K562 treated with DMSO at 1 percent for 12 hours (cell line): ENCODE results near the gene MRPL27. TPM values are rescaled to one million over a fixed set of nuclear protein-coding genes. Genes with fewer than 3 reads are reported as not detected.

Source experiments
- total RNA-seq: library from RNA; unstranded; fragments of 300-600 nt; gene quantifications from 2 replicates; pipeline ENCODE4 v1.2.3, GENCODE V29; 2022; ENCODE audit not compliant: insufficient read depth

Gene MRPL27
- 66.0 and 111 TPM in 2 replicates for total RNA-seq

DNA sequence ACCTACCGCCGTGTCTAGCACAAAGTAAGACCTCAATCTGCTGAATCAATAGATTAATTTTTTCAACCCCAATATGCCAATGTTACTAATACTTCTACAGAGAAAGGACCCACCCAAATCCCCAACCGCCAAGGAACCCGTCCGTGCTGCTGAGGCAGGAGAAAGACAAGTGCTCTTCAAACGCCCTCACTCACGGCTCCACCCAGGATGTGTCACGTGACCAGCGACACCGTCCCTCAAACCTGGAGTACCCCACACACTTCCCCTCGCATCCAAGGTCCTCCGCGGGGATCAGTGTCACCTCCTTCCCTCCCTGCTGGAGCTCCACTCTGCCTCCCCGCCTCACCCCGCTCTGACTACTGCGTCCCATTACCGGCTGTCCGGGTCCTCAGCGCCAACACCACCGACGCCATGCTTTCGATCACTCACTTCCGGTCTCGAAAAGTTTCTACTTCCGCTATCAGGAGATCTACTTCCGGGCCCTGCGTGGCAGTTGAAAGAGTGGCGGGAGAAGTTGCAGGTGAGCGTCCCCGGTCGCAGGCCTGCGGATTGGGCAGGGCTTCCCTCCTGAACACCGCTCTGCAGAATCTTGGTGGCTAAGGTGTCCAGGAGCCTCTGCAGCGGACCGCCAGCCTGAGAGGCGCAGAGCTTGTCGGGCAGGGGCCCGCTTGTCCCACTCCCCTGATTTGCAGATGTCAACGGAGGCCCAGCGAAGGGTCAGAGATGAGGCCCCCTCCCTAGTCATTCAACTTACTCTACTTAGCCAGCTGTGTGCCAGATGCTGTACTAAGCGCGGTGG is at the start of gene MRPL27, which contains the start of gene EME1:
MRPL27 (minus strand) TSS at position 427 of the 799 bp plus-strand sequence; CDS start at position 413, 14 bp downstream.
EME1 (plus strand) TSS at position 472 of the 799 bp plus-strand sequence. CDS start 1,980 bp downstream, outside the sequence.

DNA sequence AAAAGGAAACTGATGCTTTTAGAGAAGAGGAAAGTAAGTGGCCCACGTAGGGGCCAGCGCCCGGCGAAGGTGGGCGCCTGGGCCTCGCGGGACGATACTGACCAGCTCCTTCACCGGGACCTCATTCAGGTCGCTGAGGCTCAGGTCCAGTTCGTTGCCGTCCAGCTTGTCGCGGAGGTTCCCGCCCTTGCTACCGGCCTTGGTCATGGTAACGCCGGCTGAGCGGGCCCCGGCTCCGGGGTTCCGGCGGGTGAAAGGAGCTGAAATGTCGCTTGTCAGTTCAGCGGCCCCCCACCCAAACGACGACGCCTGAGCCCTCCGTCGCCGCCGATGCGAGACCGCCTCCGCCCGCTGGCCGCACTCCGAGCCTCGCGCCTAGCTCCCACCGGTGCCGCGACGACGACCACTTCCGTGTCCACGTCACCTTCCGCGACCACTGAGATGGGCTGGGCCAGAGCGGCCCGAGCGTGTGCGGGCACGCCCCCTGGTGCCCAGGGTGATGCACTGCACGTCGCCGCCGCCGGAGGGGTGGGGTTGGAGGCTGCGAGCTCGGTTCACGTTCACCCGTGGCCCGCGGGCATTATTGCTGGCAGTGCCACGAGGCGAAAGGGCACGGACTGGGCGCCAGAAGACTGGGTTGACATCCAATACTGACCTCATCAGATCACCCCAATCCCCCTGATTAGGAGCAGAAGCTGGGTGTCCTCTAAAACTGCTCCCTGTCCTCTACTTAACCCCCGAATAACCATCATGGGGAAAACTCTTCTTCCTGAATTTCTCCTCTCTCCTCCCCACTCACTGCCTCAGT is 24.3 kb upstream of the MRPL27 start, which contains the start of gene LRRC59:
LRRC59 (minus strand) TSS at position 413 of the 808 bp plus-strand sequence; CDS start at position 207, 206 bp downstream.

DNA sequence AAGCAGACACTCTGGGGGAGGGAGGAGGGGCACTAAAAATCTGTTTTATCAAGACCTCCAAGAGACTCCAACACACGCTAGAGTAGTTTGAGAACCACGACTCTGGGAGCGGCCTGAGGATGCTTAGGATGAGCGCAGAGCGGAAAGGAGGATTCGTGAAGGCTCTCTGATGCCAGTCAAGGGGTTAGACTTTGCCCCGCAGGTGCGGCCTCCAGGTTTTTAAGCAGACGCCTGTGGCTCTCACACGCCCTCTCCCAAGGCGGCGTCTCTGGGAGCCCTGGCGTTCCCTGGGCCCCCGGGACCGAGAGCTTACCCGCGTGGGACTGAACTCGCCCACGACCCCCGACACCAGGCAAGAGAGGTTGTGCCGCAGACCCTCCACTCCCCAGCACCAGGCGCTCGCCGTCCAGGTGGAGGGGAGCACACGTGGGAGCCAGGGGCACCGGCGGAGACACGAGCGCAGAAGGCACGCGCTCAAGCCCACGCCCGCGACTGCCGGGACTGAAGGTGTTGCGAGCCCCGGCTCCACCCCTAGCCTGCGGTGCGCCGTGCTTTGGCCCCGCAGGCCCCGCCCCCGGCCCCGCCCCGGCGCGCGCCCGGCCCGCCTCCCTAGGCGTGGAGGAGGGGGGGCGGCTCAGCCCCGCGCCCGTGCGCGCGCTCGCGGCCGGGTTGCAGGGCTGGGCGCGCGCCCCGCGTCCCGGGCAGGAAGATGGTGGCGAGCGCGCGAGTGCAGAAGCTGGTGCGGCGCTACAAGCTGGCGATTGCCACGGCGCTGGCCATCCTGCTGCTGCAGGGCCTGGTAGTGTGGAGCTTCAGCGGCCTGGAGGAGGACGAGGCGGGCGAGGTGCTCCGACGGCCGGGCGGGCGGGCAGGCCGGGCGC is 27.3 kb downstream of the MRPL27 start, which contains the start of gene XYLT2:
XYLT2 (plus strand) TSS at position 695 of the 881 bp plus-strand sequence; CDS start at position 710, 15 bp downstream.

Other genes with a start within 250 kb of the MRPL27 start
- gene SAMD14, start 243.0 kb downstream of the MRPL27 start, total RNA-seq, result not detected in 2 replicates
- gene PPP1R9B, start 222.5 kb downstream of the MRPL27 start, total RNA-seq, result 19.1 and 31.3 TPM in 2 replicates
- gene SGCA, start 207.2 kb downstream of the MRPL27 start, total RNA-seq, result not detected in 2 replicates
- 0.28 and 2.6 TPM in 2 replicates for gene COL1A1, start 171.6 kb downstream of the MRPL27 start, total RNA-seq
- 2.1 and 3.5 TPM in 2 replicates for gene TMEM92, start 98.7 kb downstream of the MRPL27 start, total RNA-seq
- 7.6 and 11.6 TPM in 2 replicates for gene XYLT2, start 27.1 kb downstream of the MRPL27 start, total RNA-seq
- 9.9 and 23.0 TPM in 2 replicates for gene EME1, start within 50 bp of the MRPL27 start, total RNA-seq
- 97.8 and 174 TPM in 2 replicates for gene LRRC59, start 24.3 kb upstream of the MRPL27 start, total RNA-seq
- gene ACSF2, start 53.0 kb upstream of the MRPL27 start, total RNA-seq, result 19.1 and 36.2 TPM in 2 replicates
- 0.62 TPM in 1 of 2 replicates, not detected in the other for gene CHAD, start 95.7 kb upstream of the MRPL27 start, total RNA-seq
- 16.2 and 22.7 TPM in 2 replicates for gene RSAD1, start 105.7 kb upstream of the MRPL27 start, total RNA-seq
- gene MYCBPAP, start 135.3 kb upstream of the MRPL27 start, total RNA-seq, result not detected in 2 replicates
- gene EPN3, start 159.6 kb upstream of the MRPL27 start, total RNA-seq, result not detected in 2 replicates
- 4.0 and 5.9 TPM in 2 replicates for gene SPATA20, start 174.0 kb upstream of the MRPL27 start, total RNA-seq
- not detected in 2 replicates for gene CACNA1G, start 187.5 kb upstream of the MRPL27 start, total RNA-seq